IMR-90 (cell line): Measurements from ENCODE around the gene GFOD2. TPM values are rescaled to one million over a fixed set of nuclear protein-coding genes. Genes with fewer than 3 reads are reported as not detected.
A peak's percentile ranks its signal among the peaks of the same experiment; 100 is the strongest.

Source experiments
- ATAC-seq: fragments of 200-7000 bp; cut with Tn5 transposase; 2 replicates; pipeline ENCODE4 v1.9.1; 2020; ENCODE audit warnings: low read depth, mild to moderate bottlenecking, moderate library complexity
- BruUV-seq: library from RNA; stranded (reverse); fragments of 400-500 nt; replicated peaks from 2 replicates; lab custom pipeline; 2021; lab: Mats Ljungman, UMichigan
- CTCF ChIA-PET: fragments of 300-600 bp; formaldehyde crosslinking; extraction: SDS; loops from one replicate; lab custom pipeline; 2021; ENCODE audit warnings: antibody characterized with exemption; lab: Yijun Ruan, JAX
- POLR2A ChIA-PET: fragments of 300-600 bp; sonication (Branson Sonifier 250); formaldehyde crosslinking; loops from one replicate; lab custom pipeline; 2022; ENCODE audit warnings: antibody characterized with exemption; ENCODE audit not compliant: unreplicated experiment; lab: Charles Lee
- DNase-seq: peaks from one replicate; pipeline ENCODE4 v3.0.0; 2013
- H2AFZ ChIP-seq: replicated peaks from 2 replicates; pipeline ENCODE3; 2013; ENCODE audit warnings: low read length, mild to moderate bottlenecking; ENCODE audit not compliant: poor library complexity
- H2AK5ac ChIP-seq: 2 replicates; pipeline ENCODE4 v1.6.1; 2013; ENCODE audit warnings: low read depth, low read length, inconsistent platforms
- H2AK9ac ChIP-seq: replicated peaks from 2 replicates; pipeline ENCODE3; 2013; ENCODE audit warnings: mild to moderate bottlenecking, low read depth, low read length, moderate library complexity; ENCODE audit not compliant: poor library complexity
- H2BK120ac ChIP-seq: 2 replicates; pipeline ENCODE4 v1.6.1; 2013; ENCODE audit warnings: low read depth, low read length, inconsistent platforms
- H2BK15ac ChIP-seq: 3 replicates; pipeline ENCODE4 v1.6.1; 2013; ENCODE audit warnings: low read depth, low read length, inconsistent platforms
- H2BK20ac ChIP-seq: 2 replicates; pipeline ENCODE4 v1.6.1; 2013; ENCODE audit warnings: low read depth, mild to moderate bottlenecking, inconsistent platforms, low read length, moderate library complexity
- H2BK5ac ChIP-seq: 2 replicates; pipeline ENCODE4 v1.6.1; 2013; ENCODE audit warnings: mild to moderate bottlenecking, low read depth, low read length, inconsistent platforms; ENCODE audit not compliant: poor library complexity, severe bottlenecking
- H3K14ac ChIP-seq: replicated peaks from 2 replicates; pipeline ENCODE4 v1.6.1; 2013; ENCODE audit warnings: low read depth, low read length, inconsistent platforms
- H3K18ac ChIP-seq: 2 replicates; pipeline ENCODE4 v1.6.1; 2013; ENCODE audit warnings: low read depth, low read length, control low read depth
- H3K23ac ChIP-seq: 2 replicates; pipeline ENCODE4 v1.6.1; 2013; ENCODE audit warnings: low read depth, low read length, inconsistent platforms
- H3K27ac ChIP-seq: 2 replicates; pipeline ENCODE4 v1.5.1; 2013; ENCODE audit warnings: mild to moderate bottlenecking, control low read depth, low read length; ENCODE audit not compliant: insufficient read depth
- H3K27me3 ChIP-seq: 2 replicates; pipeline ENCODE4 v1.6.1; 2013; ENCODE audit warnings: low read length; ENCODE audit not compliant: control insufficient read depth, insufficient read depth
- H3K36me3 ChIP-seq: 2 replicates; pipeline ENCODE4 v1.6.1; 2013; ENCODE audit warnings: low read length, mixed read lengths; ENCODE audit not compliant: control insufficient read depth, insufficient read depth
- H3K4ac ChIP-seq: 2 replicates; pipeline ENCODE4 v1.6.1; 2013; ENCODE audit warnings: low read depth, low read length, inconsistent platforms
- H3K4me1 ChIP-seq: 2 replicates; pipeline ENCODE4 v1.6.1; 2013; ENCODE audit warnings: low read length, mixed read lengths; ENCODE audit not compliant: control insufficient read depth, insufficient read depth
- H3K4me2 ChIP-seq: 2 replicates; pipeline ENCODE4 v1.6.1; 2013; ENCODE audit warnings: low read depth, mild to moderate bottlenecking, control low read depth, low read length, moderate library complexity
- H3K4me3 ChIP-seq: 2 replicates; pipeline ENCODE4 v1.5.1; 2013; ENCODE audit warnings: low read depth, mild to moderate bottlenecking, control low read depth, low read length, moderate library complexity; ENCODE audit not compliant: insufficient read depth
- H3K56ac ChIP-seq: 2 replicates; pipeline ENCODE4 v1.6.1; 2013; ENCODE audit warnings: low read length, inconsistent platforms; ENCODE audit not compliant: insufficient read depth; ENCODE audit errors: extremely low read depth
- H3K79me1 ChIP-seq, 2 experiments: 2 replicates each; pipeline ENCODE4 v1.6.1; 2013; ENCODE audit warnings: low read length in 2 of 2, inconsistent platforms in 1 of 2, low read depth in 1 of 2
- H3K9ac ChIP-seq: 2 replicates; pipeline ENCODE4 v1.6.1; 2013; ENCODE audit warnings: low read depth, low read length, control low read depth
- H3K9me1 ChIP-seq: 2 replicates; pipeline ENCODE4 v1.6.1; 2013; ENCODE audit warnings: low read length, inconsistent platforms; ENCODE audit not compliant: insufficient read depth
- H3K9me3 ChIP-seq: 2 replicates; pipeline ENCODE4 v1.6.1; 2013; ENCODE audit warnings: low read length; ENCODE audit not compliant: control insufficient read depth, insufficient read depth
- H4K20me1 ChIP-seq: 2 replicates; pipeline ENCODE4 v1.6.1; 2013; ENCODE audit warnings: low read length, inconsistent platforms; ENCODE audit not compliant: insufficient read depth
- H4K5ac ChIP-seq: 2 replicates; pipeline ENCODE4 v1.6.1; 2013; ENCODE audit warnings: mild to moderate bottlenecking, low read depth, low read length, control low read depth
- H4K8ac ChIP-seq, 2 experiments: 2 replicates each; pipeline ENCODE4 v1.6.1; 2013; ENCODE audit warnings: low read depth in 2 of 2, low read length in 2 of 2, control low read depth in 1 of 2, inconsistent platforms in 1 of 2
- H4K91ac ChIP-seq: 2 replicates; pipeline ENCODE4 v1.6.1; 2013; ENCODE audit warnings: low read depth, low read length, inconsistent platforms; ENCODE audit not compliant: insufficient read depth
- BHLHE40 ChIP-seq: fragments of 150-350 bp; IDR thresholded peaks from 2 replicates; pipeline ENCODE4 v1.6.1; 2016; ENCODE audit warnings: mild to moderate bottlenecking, low read depth, low read length
- CEBPB ChIP-seq: IDR thresholded peaks from 2 replicates; pipeline ENCODE4 v1.6.1; 2012; ENCODE audit warnings: low read depth, low read length, improper control_type of control experiment
- CHD1 ChIP-seq: IDR thresholded peaks from 2 replicates; pipeline ENCODE4 v1.6.1; 2012; ENCODE audit warnings: low read depth, low read length, improper control_type of control experiment
- CTCF ChIP-seq: conservative IDR thresholded peaks from 2 replicates; pipeline ENCODE4 v1.5.1; 2012; ENCODE audit warnings: mild to moderate bottlenecking, low read depth, low read length, improper control_type of control experiment
- ELK1 ChIP-seq: fragments of 150-350 bp; IDR thresholded peaks from 2 replicates; pipeline ENCODE4 v1.6.1; 2016; ENCODE audit warnings: low read depth, mild to moderate bottlenecking, low read length, moderate library complexity, borderline replicate concordance
- FOS ChIP-seq: fragments of 150-350 bp; IDR thresholded peaks from 2 replicates; pipeline ENCODE4 v1.6.1; 2016; ENCODE audit warnings: low read depth, low read length
- MAFK ChIP-seq: IDR thresholded peaks from 2 replicates; pipeline ENCODE4 v1.6.1; 2012; ENCODE audit warnings: low read depth, low read length, improper control_type of control experiment
- MAZ ChIP-seq: IDR thresholded peaks from 2 replicates; pipeline ENCODE4 v1.6.1; 2012; ENCODE audit warnings: low read depth, mild to moderate bottlenecking, low read length, improper control_type of control experiment, moderate library complexity, borderline replicate concordance
- MXI1 ChIP-seq: IDR thresholded peaks from 2 replicates; pipeline ENCODE4 v1.6.1; 2012; ENCODE audit warnings: low read depth, mild to moderate bottlenecking, low read length, moderate library complexity, borderline replicate concordance
- NFE2L2 ChIP-seq: fragments of 150-350 bp; IDR thresholded peaks from 2 replicates; pipeline ENCODE4 v1.6.1; 2016; ENCODE audit warnings: low read depth, mild to moderate bottlenecking, low read length
- POLR2A ChIP-seq: IDR thresholded peaks from 2 replicates; pipeline ENCODE4 v1.6.1; 2012; ENCODE audit warnings: mild to moderate bottlenecking, low read depth, low read length
- RAD21 ChIP-seq: IDR thresholded peaks from 2 replicates; pipeline ENCODE4 v1.6.1; 2012; ENCODE audit warnings: low read length, improper control_type of control experiment
- RCOR1 ChIP-seq: IDR thresholded peaks from 2 replicates; pipeline ENCODE4 v1.6.1; 2012; ENCODE audit warnings: mild to moderate bottlenecking, low read length, improper control_type of control experiment; ENCODE audit not compliant: insufficient replicate concordance
- RFX5 ChIP-seq: IDR thresholded peaks from 2 replicates; pipeline ENCODE4 v1.8.0; 2012; ENCODE audit warnings: low read depth, mild to moderate bottlenecking, low read length, moderate library complexity
- SMC3 ChIP-seq: fragments of 150-350 bp; IDR thresholded peaks from 2 replicates; pipeline ENCODE4 v1.6.1; 2016; ENCODE audit warnings: low read depth, mild to moderate bottlenecking, antibody characterized with exemption, low read length, moderate library complexity
- USF2 ChIP-seq: fragments of 150-350 bp; IDR thresholded peaks from 2 replicates; pipeline ENCODE4 v1.6.1; 2017; ENCODE audit warnings: mild to moderate bottlenecking, antibody characterized with exemption, low read length, low read depth
- WGBS, 2 experiments: methylation state at CpG; one replicate each; pipeline versions ENCODE4 v1.1.5 to v1.1.7; 2013; ENCODE audit warnings: missing lambda C conversion rate in 2 of 2; ENCODE audit not compliant: insufficient read length in 1 of 2; ENCODE audit errors: extremely low coverage in 2 of 2; 5-methylcytosine and 5-hydroxymethylcytosine counted together
- dilution Hi-C: fragments of 300-500 bp; cut with HindIII; formaldehyde crosslinking; loops from one replicate; pipeline ENCODE4 v1.14.3; 2018; ENCODE audit warnings: low sequenced_read_pairs; ENCODE audit not compliant: unreplicated experiment
- in situ Hi-C: fragments of 300-500 bp; cut with MboI; formaldehyde crosslinking; loops from 3 replicates; pipeline ENCODE4 v1.14.3; 2019; ENCODE audit warnings: low sequenced_read_pairs, inconsistent platforms, mixed read lengths
- intact Hi-C: fragments of 100-400 bp; cut with micrococcal nuclease; formaldehyde crosslinking; loops from 2 replicates; pipeline ENCODE4 v1.10.0; 2022
- polyA plus RNA-seq, 3 experiments: library from polyadenylated mRNA; depleted of rRNA; stranded (reverse); fragments of >200 nt; gene quantifications; 2 replicates each; pipeline ENCODE4 v1.2.3, GENCODE V29; 2012; ENCODE audit warnings: low replicate concordance in 1 of 3
- total RNA-seq: library from RNA; depleted of rRNA; stranded (reverse); fragments of >200 nt; gene quantifications from 2 replicates; pipeline ENCODE4 v1.2.3, GENCODE V29; 2012

Gene GFOD2
- total and polyA plus RNA-seq, 2 of the 4 experiments (the other 2 are of a cell fraction) = 12.3 to 18.1 TPM

- H2BK120ac ChIP-seq = no peak overlapping the region
- no peaks in the 10 kb centered on the region for H3K36me3 ChIP-seq
- H3K79me1 ChIP-seq = no peaks in the 10 kb centered on the region
- H3K9me1 ChIP-seq = peaks cover 3% of the 10 kb centered on the region; the same call in 1 of the 2 replicates
- intact Hi-C loops = no loop called here
- no peak overlapping the region for H3K9ac ChIP-seq
- ATAC-seq = peak; percentile 73
- H4K20me1 ChIP-seq = peaks cover 9% of the 10 kb centered on the region
- BruUV-seq = no TSS peak
- DNase-seq = no peak
- no peak overlapping the region for H3K14ac ChIP-seq
- peaks cover 47% of the 10 kb centered on the region for H3K27me3 ChIP-seq
- no peak overlapping the region for H4K5ac ChIP-seq
- no peak overlapping the region for H3K27ac ChIP-seq
- no peak overlapping the region for H3K4ac ChIP-seq
- CTCF ChIA-PET = no interaction called here
- no peak overlapping the region for H2BK15ac ChIP-seq
- peak overlapping the region; percentile 37 for H2AK9ac ChIP-seq
- H2AK5ac ChIP-seq = no peak overlapping the region
- no peak overlapping the region for H4K8ac ChIP-seq
- POLR2A ChIA-PET = no interaction called here
- in situ Hi-C loops = no loop called here
- WGBS, 2 experiments = 1% methylated on average over 25 of the region's 59 CpGs; no CpG with 5 or more reads in 1 of the 2 experiments
- no peak overlapping the region for H3K56ac ChIP-seq
- TF ChIP-seq RFX5 (no peak), MXI1 (no peak), ELK1 (no peak), BHLHE40 (no peak), MAFK (no peak), CTCF (no peak), SMC3 (no peak), FOS (no peak), USF2 (no peak), CHD1 (no peak), NFE2L2 (no peak), RCOR1 (no peak), RAD21 (no peak), MAZ (no peak), CEBPB (no peak), POLR2A (no peak)
- no peak overlapping the region for H2BK20ac ChIP-seq
- no peak overlapping the region for H4K91ac ChIP-seq
- H3K9me3 ChIP-seq = no peaks in the 10 kb centered on the region
- H3K4me2 ChIP-seq = peak overlapping the region; percentile 7; the same call in 1 of the 2 replicates
- no peak overlapping the region for H3K23ac ChIP-seq
- no peak overlapping the region for H3K18ac ChIP-seq
- H2BK5ac ChIP-seq = no peak overlapping the region
- dilution Hi-C loops = no loop called here
- H2AFZ ChIP-seq = peak overlapping the region; percentile 67
- H3K4me1 ChIP-seq = peaks cover 4% of the 10 kb centered on the region; the same call in 1 of the 2 replicates
- peak overlapping the region; percentile 51 for H3K4me3 ChIP-seq
These were observed 66.5 kb downstream of the GFOD2 start for GRCh38 chr16:67652578-67653127.
